Vagina (tissue), 2 donors: ENCODE data around the gene GPR162. TPM values are rescaled to one million over a fixed set of nuclear protein-coding genes. Genes with fewer than 3 reads are reported as not detected.

ENCODE experiments used
- DNase-seq, 2 donors: peaks; one replicate each; pipeline ENCODE4 v3.0.0-alpha.2; 2017; ENCODE audit errors: extremely low spot score in 2 of 2
- H3K27ac ChIP-seq: fragments of 200-600 bp; sonication (generic); one replicate; pipeline ENCODE4 v1.5.1; 2019
- H3K27me3 ChIP-seq: fragments of 200-600 bp; sonication (generic); one replicate; pipeline ENCODE4 v1.5.1; 2019
- H3K36me3 ChIP-seq, 2 donors: fragments of 200-600 bp; sonication (generic); one replicate each; pipeline ENCODE4 v1.5.1; 2017 to 2019
- H3K4me1 ChIP-seq: fragments of 200-600 bp; sonication (generic); one replicate; pipeline ENCODE4 v1.5.1; 2019
- H3K4me3 ChIP-seq, 2 donors: fragments of 200-600 bp; sonication (generic); 1 replicate in 1 of 2; 2 replicates in 1 of 2; pipeline ENCODE4 v1.5.1; 2016 to 2019
- H3K9me3 ChIP-seq: fragments of 200-600 bp; sonication (generic); one replicate; pipeline ENCODE4 v1.5.1; 2019
- CTCF ChIP-seq, 3 experiments: fragments of 450-650 bp in 2 of 3; fragments of 200-600 bp in 1 of 3; sonication (generic) in 1 of 3; IDR thresholded peaks; one replicate each; pipeline ENCODE4 v1.5.1; 2017 to 2019; ENCODE audit warnings: antibody characterized with exemption in 3 of 3, mild to moderate bottlenecking in 2 of 3, moderate library complexity in 2 of 3
- POLR2A ChIP-seq, 2 donors: fragments of 450-650 bp; IDR thresholded peaks; one replicate each; pipeline ENCODE4 v1.6.1; 2017; ENCODE audit warnings: antibody characterized with exemption in 2 of 2, mild to moderate bottlenecking in 2 of 2, moderate library complexity in 2 of 2
- POLR2AphosphoS5 ChIP-seq, 2 donors: sonication (generic); formaldehyde crosslinking; IDR thresholded peaks; one replicate each; pipeline ENCODE4 v1.9.0; 2017; ENCODE audit warnings: antibody characterized with exemption in 2 of 2, mild to moderate bottlenecking in 2 of 2, low read depth in 1 of 2; ENCODE audit not compliant: insufficient read depth in 1 of 2
- intact Hi-C: fragments of 100-400 bp; cut with DNase I; formaldehyde crosslinking; loops from one replicate; pipeline ENCODE4 v1.15.1; 2023
- total RNA-seq: library from RNA; depleted of rRNA; stranded (reverse); fragments of >200 nt; gene quantifications from one replicate; pipeline ENCODE4 v1.2.3, GENCODE V29; 2016

GPR162 gene
- total RNA-seq, 1 donor from 2014 or later = 3.2 TPM

GRCh38 chr12:6813363-6813762, 8.3 kb upstream of the GPR162 start:
- intact Hi-C loops = no loop called here
- H3K27me3 ChIP-seq = no peaks in the 10 kb centered on the region
- H3K36me3 ChIP-seq = no peaks in the 10 kb centered on the region
- TF ChIP-seq POLR2A (IDR thresholded peaks at IDR 0.05) (no peak), POLR2AphosphoS5 (IDR thresholded peaks at IDR 0.05; ENCODE audit: insufficient read depth in 1 of 2, low read depth in 1 of 2) (no peak), CTCF (IDR thresholded peaks at IDR 0.05) (no peak)
- H3K9me3 ChIP-seq = no peaks in the 10 kb centered on the region
- no peak overlapping the region for H3K4me3 ChIP-seq
- no peak for DNase-seq
- no peak overlapping the region for H3K27ac ChIP-seq
- no peaks in the 10 kb centered on the region for H3K4me1 ChIP-seq

DNA sequence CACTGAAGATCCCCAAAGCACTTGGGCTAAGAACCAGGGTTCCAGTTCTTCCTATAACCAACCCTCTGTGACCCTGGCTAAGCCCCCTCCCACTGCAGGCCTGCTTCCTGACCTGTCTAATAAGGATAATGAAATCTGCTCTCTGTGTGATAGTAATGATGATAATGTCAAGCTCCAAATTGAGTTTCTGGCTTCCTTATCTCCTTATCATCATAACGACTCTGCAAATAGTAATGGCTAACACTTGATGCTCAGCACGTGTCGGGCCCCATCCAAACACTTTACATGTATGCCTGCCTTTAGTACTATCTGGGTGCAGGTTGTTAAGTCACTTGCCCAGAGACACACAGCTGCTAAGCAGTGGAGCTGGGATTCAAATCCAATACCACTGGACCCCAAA, 5.0 kb upstream of the GPR162 start:
- no peak for TF ChIP-seq CTCF (IDR thresholded peaks at IDR 0.05)
- TF ChIP-seq POLR2A (IDR thresholded peaks at IDR 0.05) = no peak
- no peak for TF ChIP-seq POLR2AphosphoS5 (IDR thresholded peaks at IDR 0.05; ENCODE audit: insufficient read depth in 1 of 2, low read depth in 1 of 2)
- no peak overlapping the region for H3K4me3 ChIP-seq
- no peak for DNase-seq
- intact Hi-C loops = no loop called here
- peaks cover 8% of the 10 kb centered on the region for H3K4me1 ChIP-seq
- H3K27me3 ChIP-seq = no peaks in the 10 kb centered on the region
- H3K36me3 ChIP-seq = no peaks in the 10 kb centered on the region
- no peak overlapping the region for H3K27ac ChIP-seq
- H3K9me3 ChIP-seq = no peaks in the 10 kb centered on the region

GRCh38 chr12:6817098-6817497, 4.5 kb upstream of the GPR162 start:
- Histone ChIP-seq H3K4me3 (no peak overlapping the region), H3K27ac (no peak overlapping the region), H3K4me1 (peaks cover 13% of the 10 kb centered on the region), H3K36me3 (no peaks in the 10 kb centered on the region), H3K27me3 (no peaks in the 10 kb centered on the region), H3K9me3 (no peaks in the 10 kb centered on the region)
- intact Hi-C loops = no loop called here
- no peak for TF ChIP-seq POLR2A (IDR thresholded peaks at IDR 0.05)
- no peak for TF ChIP-seq CTCF (IDR thresholded peaks at IDR 0.05)
- no peak for TF ChIP-seq POLR2AphosphoS5 (IDR thresholded peaks at IDR 0.05; ENCODE audit: insufficient read depth in 1 of 2, low read depth in 1 of 2)
- no peak for DNase-seq

DNA sequence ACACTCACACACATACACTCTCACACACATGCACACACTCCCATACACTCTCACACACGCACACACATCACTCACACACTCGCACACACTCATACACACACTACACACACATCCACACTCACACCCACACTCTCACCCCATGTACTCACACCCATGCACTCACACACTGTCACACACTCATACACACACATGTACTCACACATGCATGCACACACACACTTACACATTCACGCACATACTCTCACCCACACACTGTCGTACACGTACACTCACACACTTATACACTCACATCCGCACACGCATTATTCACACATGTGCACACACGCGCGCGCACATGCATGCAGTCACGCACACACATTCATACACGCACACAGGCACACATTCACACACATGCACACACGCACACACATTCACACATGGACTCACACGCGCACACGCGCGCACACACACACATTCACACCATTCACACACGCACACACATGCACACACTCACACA, 3.9 kb upstream of the GPR162 start:
- no peak for DNase-seq
- no peaks in the 10 kb centered on the region for H3K9me3 ChIP-seq
- intact Hi-C loops = no loop called here
- H3K27me3 ChIP-seq = no peaks in the 10 kb centered on the region
- H3K4me3 ChIP-seq = no peak overlapping the region
- H3K36me3 ChIP-seq = no peaks in the 10 kb centered on the region
- H3K27ac ChIP-seq = no peak overlapping the region
- peaks cover 19% of the 10 kb centered on the region for H3K4me1 ChIP-seq
- TF ChIP-seq POLR2A (IDR thresholded peaks at IDR 0.05) = no peak
- TF ChIP-seq CTCF (IDR thresholded peaks at IDR 0.05) = no peak
- no peak for TF ChIP-seq POLR2AphosphoS5 (IDR thresholded peaks at IDR 0.05; ENCODE audit: insufficient read depth in 1 of 2, low read depth in 1 of 2)

GRCh38 chr12:6818222-6818621, 3.4 kb upstream of the GPR162 start:
- H3K9me3 ChIP-seq = no peaks in the 10 kb centered on the region
- no peak for DNase-seq
- peaks cover 19% of the 10 kb centered on the region for H3K4me1 ChIP-seq
- intact Hi-C loops = no loop called here
- no peak overlapping the region for H3K4me3 ChIP-seq
- TF ChIP-seq CTCF (IDR thresholded peaks at IDR 0.05) = no peak
- no peak for TF ChIP-seq POLR2AphosphoS5 (IDR thresholded peaks at IDR 0.05; ENCODE audit: insufficient read depth in 1 of 2, low read depth in 1 of 2)
- no peak for TF ChIP-seq POLR2A (IDR thresholded peaks at IDR 0.05)
- H3K36me3 ChIP-seq = no peaks in the 10 kb centered on the region
- H3K27ac ChIP-seq = no peak overlapping the region
- H3K27me3 ChIP-seq = no peaks in the 10 kb centered on the region
